ENCODE measurements around the gene IFIT3. TPM values are rescaled to one million over a fixed set of nuclear protein-coding genes. Genes with fewer than 3 reads are reported as not detected.

Gene IFIT3
- total and polyA plus RNA-seq, 2 of the 8 experiments (the other 6 are each of a cell fraction or from before 2014, with no cell fraction given): 0.12 to 0.84 TPM

GRCh38 chr10:89308266-89308665 is 19.5 kb upstream of the IFIT3 start:
- no peaks in the 10 kb centered on the region for H3K79me1 ChIP-seq (ENCODE audit: low read depth, low read length)
- TF ChIP-seq RXRA (IDR thresholded peaks at IDR 0.05; ENCODE audit: insufficient read depth, low read depth, low read length) (no peak), RBBP5 (IDR thresholded peaks at IDR 0.05; ENCODE audit: borderline replicate concordance, low read depth, low read length) (no peak), SRF (IDR thresholded peaks at IDR 0.05; ENCODE audit: low read depth, low read length) (no peak), SP1 (IDR thresholded peaks at IDR 0.05; ENCODE audit: low read depth, low read length) (no peak), JUND (IDR thresholded peaks at IDR 0.05; ENCODE audit: low read length) (no peak), CTBP2 (IDR thresholded peaks at IDR 0.05; ENCODE audit: borderline replicate concordance, insufficient read depth, insufficient read length, low read length) (no peak), KDM1A (IDR thresholded peaks at IDR 0.05; ENCODE audit: borderline replicate concordance, low read length) (no peak), BCL11A (IDR thresholded peaks at IDR 0.05; ENCODE audit: low read depth in 2 of 2, low read length in 2 of 2) (no peak)

More at GRCh38 chr10:89308266-89308665, 19.5 kb upstream of the IFIT3 start:
- no peak overlapping the region for H2BK120ac ChIP-seq (replicated peaks; ENCODE audit: low read depth, low read length)
- 91 to 100% methylated on average over 1 to 6 of the region's 6 CpGs for WGBS, 2 experiments (ENCODE audit: extremely low coverage in 1 of 2, insufficient coverage in 1 of 2, insufficient read length in 1 of 2, insufficient replicate concordance in 2 of 2, low coverage in 1 of 2, low lambda C conversion rate in 2 of 2, missing lambda C conversion rate in 1 of 2)
- no peak overlapping the region for H3K56ac ChIP-seq (replicated peaks; ENCODE audit: insufficient read length, low read depth, low read length)
- ChIA-PET POLR2A (ENCODE audit: partially characterized antibody) (no interaction called here), CTCF (ENCODE audit: partially characterized antibody) (interaction anchor here (0.7 to 9.9 kb wide), 2 partner anchors 61 to 62 kb away, joined by 3 to 60 read pairs; no protein-coding TSS in a partner anchor)
- no peak overlapping the region for H3K14ac ChIP-seq (ENCODE audit: insufficient read length)
- no peaks in the 10 kb centered on the region for H4K20me1 ChIP-seq (replicated peaks in 1 of 2; ENCODE audit: control insufficient read depth in 1 of 2, insufficient read depth in 2 of 2, low read length in 2 of 2)
- no peaks in the 10 kb centered on the region for H3K9me3 ChIP-seq (ENCODE audit: insufficient read depth in 2 of 2, low read depth in 1 of 2, low read length in 1 of 2)
- H3K79me2 ChIP-seq (ENCODE audit: control insufficient read depth in 1 of 2, insufficient read depth in 2 of 2, low read length in 2 of 2): no peaks in the 10 kb centered on the region
- no peak overlapping the region for H3K27ac ChIP-seq (ENCODE audit: low read depth, low read length)
- H4K5ac ChIP-seq (ENCODE audit: insufficient read length, low read depth, low read length): no peak overlapping the region
- no peak overlapping the region for H3K4me2 ChIP-seq (ENCODE audit: insufficient read depth in 1 of 2, low read depth in 2 of 2, low read length in 2 of 2)
- no peak overlapping the region for H2BK5ac ChIP-seq (ENCODE audit: low read depth, low read length)
- H2BK15ac ChIP-seq (ENCODE audit: low read length): no peak overlapping the region
- DNase-seq (ENCODE audit: low read depth in 1 of 2, low spot score in 2 of 2) (no peak), FAIRE-seq (no peak)
- no peak overlapping the region for H2AK5ac ChIP-seq (ENCODE audit: low read depth, low read length)
- no peaks in the 10 kb centered on the region for H3K36me3 ChIP-seq (ENCODE audit: control insufficient read depth in 2 of 4, insufficient read depth in 4 of 4, low read length in 3 of 4)
- H3K23me2 ChIP-seq (ENCODE audit: low read depth, low read length): no peaks in the 10 kb centered on the region
- H2AFZ ChIP-seq (ENCODE audit: low read length): no peak overlapping the region
- no peaks in the 10 kb centered on the region for H3K27me3 ChIP-seq (replicated peaks in 1 of 4; ENCODE audit: control insufficient read depth in 3 of 4, extremely low read depth in 1 of 4, insufficient read depth in 3 of 4, low read length in 3 of 4)
- H3K18ac ChIP-seq (ENCODE audit: extremely low read depth, low read length): no peak overlapping the region
- no peak overlapping the region for H3K23ac ChIP-seq (ENCODE audit: insufficient read length)
- no peak overlapping the region for H3K9ac ChIP-seq (replicated peaks in 1 of 4; ENCODE audit: extremely low read depth in 1 of 4, low read depth in 3 of 4, low read length in 3 of 4)
- H3K4me1 ChIP-seq (replicated peaks in 1 of 4; ENCODE audit: control insufficient read depth in 3 of 4, insufficient read depth in 4 of 4, low read length in 3 of 4): no peaks in the 10 kb centered on the region
- H3K4ac ChIP-seq (replicated peaks; ENCODE audit: insufficient read length, low read depth, low read length): no peak overlapping the region
- H2BK12ac ChIP-seq (ENCODE audit: low read depth, low read length): no peak overlapping the region
- H3K4me3 ChIP-seq (ENCODE audit: extremely low read depth in 1 of 4, insufficient read depth in 2 of 4, low read depth in 3 of 4, low read length in 4 of 4): no peak overlapping the region
- no peak overlapping the region for H4K8ac ChIP-seq (ENCODE audit: extremely low read depth, insufficient read depth, low read length)
- no peak overlapping the region for H2BK20ac ChIP-seq (ENCODE audit: low read length)
- H4K91ac ChIP-seq (replicated peaks; ENCODE audit: insufficient read length, low read length): no peak overlapping the region
